ENCODE measurements around the gene CRYBG3.
"Not testable (repeated sequence)": the region's sequence is repeated elsewhere in the genome, so short reads cannot be mapped to it uniquely, and the experiment has no call there.

Gene CRYBG3

GRCh38 chr3:97901313-97902248 lies 79.8 kb downstream of the CRYBG3 start:
- DNase-seq: no peak

DNA sequence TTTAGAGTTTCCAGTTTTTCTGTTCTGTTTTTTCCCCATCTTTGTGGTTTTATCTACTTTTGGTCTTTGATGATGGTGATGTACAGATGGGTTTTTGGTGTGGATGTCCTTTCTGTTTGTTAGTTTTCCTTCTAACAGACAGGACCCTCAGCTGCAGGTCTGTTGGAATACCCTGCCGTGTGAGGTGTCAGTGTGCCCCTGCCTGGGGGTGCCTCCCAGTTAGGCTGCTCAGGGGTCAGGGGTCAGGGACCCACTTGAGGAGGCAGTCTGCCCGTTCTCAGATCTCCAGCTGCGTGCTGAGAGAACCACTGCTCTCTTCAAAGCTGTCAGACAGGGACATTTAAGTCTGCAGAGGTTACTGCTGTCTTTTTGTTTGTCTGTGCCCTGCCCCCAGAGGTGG lies 88.0 kb downstream of the CRYBG3 start:
- not testable (repeated sequence) for DNase-seq

GRCh38 chr3:97910236-97910831 lies 88.5 kb downstream of the CRYBG3 start:
- DNase-seq: not testable (repeated sequence)

GRCh38 chr3:97910931-97911351 lies 89.1 kb downstream of the CRYBG3 start:
- no peak for DNase-seq

DNA sequence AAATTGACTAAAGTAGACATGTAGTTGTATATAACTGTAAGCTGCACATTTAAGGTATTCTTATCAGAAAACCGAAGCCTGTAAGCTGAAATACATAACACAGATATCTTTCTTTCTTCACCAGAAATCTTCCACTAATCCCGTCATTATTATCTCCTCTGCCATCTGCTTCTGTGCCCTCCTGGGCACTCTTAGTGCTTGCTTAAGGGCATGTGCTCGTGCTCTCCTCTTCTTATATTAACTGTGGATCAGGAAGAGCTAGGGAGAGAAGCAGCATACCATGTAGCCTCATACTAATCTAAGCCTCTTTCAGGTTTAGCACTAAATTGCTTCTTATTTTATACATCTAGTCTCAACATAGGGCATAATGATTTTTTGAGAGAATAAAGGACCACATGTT lies 89.6 kb downstream of the CRYBG3 start:
- no peak for DNase-seq

GRCh38 chr3:97914388-97914787 lies 92.6 kb downstream of the CRYBG3 start:
- DNase-seq: no peak

GRCh38 chr3:97916576-97916975 lies 94.8 kb downstream of the CRYBG3 start:
- no peak for DNase-seq

DNA sequence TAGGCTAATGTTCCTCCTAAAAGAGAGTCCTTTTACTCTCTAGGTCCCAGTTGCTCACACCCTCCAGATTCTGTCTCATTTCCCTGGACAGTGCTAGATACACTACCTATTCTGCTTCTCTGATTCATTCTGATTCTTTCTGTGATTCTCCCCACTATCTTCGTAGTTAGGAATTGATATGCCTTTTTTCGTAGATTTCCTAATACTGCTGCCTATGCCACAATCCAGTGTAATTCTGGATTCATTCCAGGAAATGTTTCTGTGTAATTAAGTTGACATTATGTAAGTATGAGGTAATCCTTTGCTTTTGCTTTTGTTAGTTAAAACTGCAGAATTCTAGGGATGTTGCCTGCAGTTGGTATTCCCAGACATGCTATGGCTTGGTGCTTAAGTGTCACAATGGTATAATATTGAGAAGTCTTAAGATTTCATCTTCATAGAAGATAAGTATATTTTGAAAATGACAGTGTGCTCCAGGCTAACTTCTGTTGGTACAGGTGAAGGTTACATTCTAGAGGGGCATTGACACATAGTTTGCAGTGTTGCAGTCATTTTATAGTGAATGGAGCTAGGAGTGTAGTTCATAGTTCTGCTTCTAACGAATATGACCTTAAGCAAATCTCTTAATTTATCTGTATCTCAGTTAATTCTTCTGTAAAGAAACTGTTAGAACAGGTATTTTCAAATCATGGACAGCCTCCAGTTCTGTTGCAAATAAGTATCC lies 96.2 kb downstream of the CRYBG3 start:
- no peak for DNase-seq

- DNase-seq: no peak
These were observed 105.9 kb downstream of the CRYBG3 start for GRCh38 chr3:97927704-97928103.

DNA sequence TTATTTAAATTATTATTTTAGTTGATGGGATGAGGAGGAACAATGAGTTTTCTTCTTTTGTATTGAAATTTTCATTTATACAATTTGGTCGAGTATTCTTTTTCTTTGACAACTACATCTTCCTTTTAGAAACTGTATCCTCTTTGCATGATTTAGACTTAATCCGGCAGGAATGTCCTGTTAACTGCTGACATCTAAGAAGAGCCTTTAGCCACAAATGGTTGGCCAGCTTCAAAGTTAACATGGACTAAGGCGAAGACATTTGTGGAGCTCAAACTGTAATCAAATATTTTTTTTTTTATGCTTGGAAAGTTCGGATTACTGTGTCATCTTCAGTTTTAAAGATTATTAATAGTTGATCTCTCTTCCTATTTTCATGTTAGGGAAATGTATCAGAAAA lies 107.2 kb downstream of the CRYBG3 start:
- no peak for DNase-seq

DNA sequence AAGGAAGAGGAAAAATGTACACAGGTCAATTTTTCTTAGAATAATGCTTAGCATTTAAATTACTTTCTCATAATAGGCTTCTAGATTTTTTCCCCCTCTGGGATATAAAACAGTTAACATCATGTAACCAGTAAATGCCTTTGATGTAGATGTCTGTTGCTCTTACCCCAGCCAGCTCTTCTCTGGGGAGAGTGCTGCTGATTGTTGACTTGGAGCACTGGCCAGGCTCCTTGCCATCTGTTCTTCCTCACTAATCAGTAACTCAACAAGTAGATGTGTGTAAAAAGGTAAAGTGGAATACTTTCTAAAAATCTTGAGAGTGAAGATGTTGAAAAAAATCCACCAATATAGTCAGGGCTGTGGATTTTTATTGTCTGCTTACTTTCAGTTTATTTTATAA lies 108.2 kb downstream of the CRYBG3 start:
- no peak for DNase-seq

DNA sequence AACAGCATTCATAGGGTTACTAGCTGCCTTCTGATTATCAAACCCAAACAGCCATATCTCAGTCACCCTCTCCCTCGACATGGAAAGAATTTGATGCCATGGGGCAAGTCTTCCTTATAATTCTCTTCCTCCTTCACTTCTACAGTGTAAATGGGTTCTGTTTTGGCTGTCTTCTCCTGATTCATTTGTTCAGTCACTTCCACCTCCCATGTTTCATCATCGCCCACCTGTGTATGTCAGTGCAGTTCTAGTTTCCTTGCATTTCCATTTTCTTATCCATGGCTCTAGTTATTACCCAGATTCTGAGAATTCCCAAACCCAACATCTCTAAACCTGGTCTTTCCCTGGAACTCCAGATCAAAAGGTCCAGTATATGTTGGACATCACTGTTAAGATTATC lies 109.4 kb downstream of the CRYBG3 start:
- DNase-seq: no peak

- no peak for DNase-seq
These were observed 110.6 kb downstream of the CRYBG3 start for GRCh38 chr3:97932387-97932801.

- no peak for DNase-seq
These were observed 113.3 kb downstream of the CRYBG3 start for GRCh38 chr3:97934980-97935695.

- no peak for DNase-seq
These were observed 114.0 kb downstream of the CRYBG3 start for GRCh38 chr3:97935842-97936241.

DNA sequence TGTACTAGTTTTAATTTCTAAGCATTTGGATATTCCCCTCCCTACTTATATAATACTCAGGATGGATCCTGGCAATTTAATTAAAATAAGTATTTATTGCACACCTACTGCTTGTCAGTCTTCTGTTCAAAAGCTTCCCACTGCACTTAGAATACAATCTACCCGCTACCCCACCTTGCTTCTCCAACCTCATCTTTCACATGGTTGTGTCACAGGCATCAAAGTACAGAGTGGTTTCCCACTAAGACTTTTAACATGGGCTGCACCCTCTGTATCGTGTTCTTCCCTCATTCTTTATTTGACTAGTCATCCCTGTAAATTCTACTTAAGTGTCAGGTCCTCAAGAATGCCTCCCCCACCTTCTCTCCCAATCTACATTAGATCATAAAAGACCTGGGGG lies 115.4 kb downstream of the CRYBG3 start:
- no peak for DNase-seq

DNA sequence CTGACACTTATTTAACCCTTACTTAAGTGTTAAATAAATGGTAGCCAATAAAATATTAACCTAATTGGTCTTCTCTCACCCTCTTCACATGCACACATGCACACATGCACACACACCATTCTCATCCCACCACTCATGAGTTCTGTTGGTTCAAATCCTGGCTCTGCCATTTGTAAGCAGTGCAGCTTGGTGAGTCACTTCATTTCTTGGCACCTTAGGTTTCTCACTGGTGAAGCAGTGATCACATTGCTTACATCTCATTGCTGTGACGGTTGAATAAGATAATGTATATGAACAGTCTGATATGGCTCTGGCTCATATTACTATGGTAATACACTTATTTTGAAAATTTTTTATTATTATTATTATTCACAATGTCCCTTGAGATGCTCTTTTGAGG lies 116.6 kb downstream of the CRYBG3 start:
- DNase-seq: no peak

DNA sequence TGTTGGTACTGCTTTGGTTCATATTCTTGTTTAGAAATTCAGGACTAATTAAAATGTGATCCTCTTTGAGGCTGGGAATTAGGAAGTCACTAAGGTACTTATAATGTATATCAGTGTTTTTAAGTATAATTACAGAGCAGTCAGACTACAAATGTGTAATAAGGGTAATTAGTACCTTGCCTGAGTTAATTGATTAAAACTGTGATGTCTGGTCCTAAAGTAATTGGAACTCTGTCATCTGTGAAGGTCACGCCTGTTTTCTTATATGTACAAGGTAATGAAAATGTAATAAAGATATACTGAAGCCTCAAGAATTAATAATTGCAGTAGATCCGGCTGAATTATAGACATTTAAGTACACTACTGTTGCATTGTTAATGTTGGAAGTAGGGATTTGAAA lies 117.6 kb downstream of the CRYBG3 start:
- no peak for DNase-seq

GRCh38 chr3:97940034-97940433 lies 118.2 kb downstream of the CRYBG3 start:
- no peak for DNase-seq

DNA sequence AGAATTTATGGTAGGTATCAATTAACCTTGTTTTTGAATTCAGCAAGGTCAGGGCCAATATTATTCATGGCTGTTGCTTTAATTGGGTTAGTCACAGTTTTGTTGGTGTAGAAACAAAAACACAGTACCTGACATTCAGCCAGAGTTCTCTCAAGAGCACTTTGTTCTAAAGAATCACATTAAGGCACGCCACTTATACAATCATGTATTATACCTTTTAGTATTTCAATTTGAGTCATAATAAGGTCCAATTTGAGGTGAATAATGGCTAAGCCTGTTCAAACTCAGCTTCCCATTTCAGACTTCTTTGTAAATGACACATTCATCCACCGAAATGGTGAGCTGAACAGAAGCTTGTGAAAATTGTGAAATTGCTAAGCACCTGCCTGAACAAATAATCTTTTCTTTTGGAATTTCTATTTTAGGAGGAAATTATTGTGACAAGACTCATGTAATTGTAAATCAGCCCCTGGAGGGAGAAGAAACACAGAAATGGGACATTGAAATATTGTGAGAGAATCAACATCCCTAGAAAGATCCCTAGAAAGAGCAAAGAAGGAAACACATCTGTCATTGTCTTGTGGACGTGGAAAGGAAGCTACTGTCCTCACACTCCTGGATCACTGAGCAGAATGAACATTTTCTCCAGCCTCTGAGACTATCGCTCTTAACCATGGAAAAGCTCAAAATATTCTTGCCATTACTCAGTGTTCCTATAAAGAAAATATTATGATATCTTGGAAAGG lies 121.2 kb downstream of the CRYBG3 start:
- DNase-seq: no peak

DNA sequence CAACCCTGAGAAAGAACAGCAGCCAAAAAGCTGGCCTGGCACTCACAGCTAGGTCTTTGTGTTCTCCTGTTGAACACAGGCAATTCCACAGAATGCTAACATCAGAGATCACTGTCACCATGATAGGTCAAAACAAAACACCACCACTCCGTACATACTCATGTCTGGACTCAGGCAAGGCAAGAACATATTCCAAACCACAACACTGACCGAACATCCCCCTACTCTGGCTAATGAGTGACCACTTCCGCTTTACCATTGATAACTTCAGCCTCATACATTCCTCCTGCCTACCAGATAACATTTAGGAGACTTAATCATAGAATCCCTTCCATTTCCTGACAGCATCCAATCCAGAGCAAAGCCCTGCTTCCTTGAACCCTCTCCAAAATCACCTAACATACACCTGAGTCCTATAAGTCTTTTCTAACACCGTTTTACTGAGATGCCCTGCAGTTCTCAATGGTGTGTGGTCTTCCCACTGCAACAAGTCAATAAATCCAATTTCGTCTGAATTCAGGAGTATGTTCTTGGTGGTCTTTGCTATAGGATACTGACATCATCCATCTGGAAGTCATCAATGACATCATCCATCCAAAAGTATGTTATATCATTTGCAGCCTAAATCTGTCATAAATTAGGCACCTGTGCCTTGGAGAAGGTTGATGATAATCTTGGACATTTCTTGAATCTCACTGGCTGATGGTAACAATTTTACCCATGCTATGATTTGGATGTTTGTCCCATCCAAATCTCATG lies 126.7 kb downstream of the CRYBG3 start:
- DNase-seq: no peak

- DNase-seq: no peak
These were observed 127.3 kb downstream of the CRYBG3 start for GRCh38 chr3:97949110-97949485.

Measured in 8988T (cell line).